ENCODE data around the gene CASP10. TPM values are rescaled to one million over a fixed set of nuclear protein-coding genes. Genes with fewer than 3 reads are reported as not detected.

The CASP10 gene
- polyA plus RNA-seq, 1 of the 3 experiments (the other 2 are of a cell fraction): 0.12 TPM

DNA sequence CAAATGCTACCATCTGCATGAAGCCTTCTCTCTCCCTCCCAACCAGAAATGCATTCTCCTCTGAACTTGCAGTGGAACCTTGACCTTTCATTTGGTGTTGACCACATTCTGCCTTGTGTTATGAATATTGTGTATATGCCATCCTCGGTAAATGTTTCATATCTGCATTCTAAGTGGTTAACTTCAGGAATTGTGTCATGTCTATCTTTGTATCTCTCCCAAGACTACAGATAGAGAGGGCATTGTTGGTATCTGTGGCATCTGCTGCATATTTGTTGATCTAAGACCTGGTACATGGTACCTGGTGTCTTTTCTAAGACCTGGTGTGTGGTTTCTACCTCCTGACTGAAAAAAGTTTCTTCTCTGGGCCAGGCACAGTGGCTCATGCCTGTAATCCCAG lies 34.0 kb downstream of the CASP10 start (continued):
- no peak for TF ChIP-seq NRF1 (IDR thresholded peaks at IDR 0.05; ENCODE audit: low read depth, low read length)

DNA sequence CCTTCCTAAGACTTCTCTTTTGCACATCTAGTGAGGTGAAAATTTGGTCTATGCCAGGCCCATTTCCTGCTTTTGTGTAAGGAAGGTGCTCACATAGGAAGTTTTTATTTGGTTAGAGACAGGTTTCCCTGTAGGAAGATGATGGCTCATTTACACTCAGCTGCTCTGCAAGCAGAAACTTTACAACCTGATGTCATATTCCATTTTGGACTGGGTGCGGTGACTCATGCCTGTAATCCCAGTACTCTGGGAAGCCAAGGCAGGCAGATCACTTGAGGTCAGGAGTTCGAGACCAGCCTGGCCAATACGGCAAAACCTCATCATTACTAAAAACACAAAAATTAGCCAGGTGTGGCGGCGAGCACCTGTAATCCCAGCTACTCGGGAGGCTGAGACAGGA lies 35.8 kb downstream of the CASP10 start:
- no peak overlapping the region for H3K9ac ChIP-seq
- H3K9me2 ChIP-seq: no peaks in the 10 kb centered on the region
- H3K27ac ChIP-seq (ENCODE audit: low read depth in 2 of 2, low read length in 1 of 2): no peak overlapping the region
- no peaks in the 10 kb centered on the region for H4K20me1 ChIP-seq (ENCODE audit: insufficient read depth)
- H3K27me3 ChIP-seq (ENCODE audit: insufficient read depth): no peaks in the 10 kb centered on the region
- DNase-seq: no peak
- TF ChIP-seq, protein P1, sequence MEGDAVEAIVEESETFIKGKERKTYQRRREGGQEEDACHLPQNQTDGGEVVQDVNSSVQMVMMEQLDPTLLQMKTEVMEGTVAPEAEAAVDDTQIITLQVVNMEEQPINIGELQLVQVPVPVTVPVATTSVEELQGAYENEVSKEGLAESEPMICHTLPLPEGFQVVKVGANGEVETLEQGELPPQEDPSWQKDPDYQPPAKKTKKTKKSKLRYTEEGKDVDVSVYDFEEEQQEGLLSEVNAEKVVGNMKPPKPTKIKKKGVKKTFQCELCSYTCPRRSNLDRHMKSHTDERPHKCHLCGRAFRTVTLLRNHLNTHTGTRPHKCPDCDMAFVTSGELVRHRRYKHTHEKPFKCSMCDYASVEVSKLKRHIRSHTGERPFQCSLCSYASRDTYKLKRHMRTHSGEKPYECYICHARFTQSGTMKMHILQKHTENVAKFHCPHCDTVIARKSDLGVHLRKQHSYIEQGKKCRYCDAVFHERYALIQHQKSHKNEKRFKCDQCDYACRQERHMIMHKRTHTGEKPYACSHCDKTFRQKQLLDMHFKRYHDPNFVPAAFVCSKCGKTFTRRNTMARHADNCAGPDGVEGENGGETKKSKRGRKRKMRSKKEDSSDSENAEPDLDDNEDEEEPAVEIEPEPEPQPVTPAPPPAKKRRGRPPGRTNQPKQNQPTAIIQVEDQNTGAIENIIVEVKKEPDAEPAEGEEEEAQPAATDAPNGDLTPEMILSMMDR (IDR thresholded peaks at IDR 0.05): no peak
- TF ChIP-seq EP300 (IDR thresholded peaks at IDR 0.05; ENCODE audit: borderline replicate concordance in 1 of 2, low read depth in 1 of 2, low read length in 1 of 2) (no peak), JUND (IDR thresholded peaks at IDR 0.05) (no peak), EZH2phosphoT487 (IDR thresholded peaks at IDR 0.05; ENCODE audit: borderline replicate concordance, low read depth) (no peak), RFX5 (IDR thresholded peaks at IDR 0.05; ENCODE audit: low read length) (no peak), SIN3A (IDR thresholded peaks at IDR 0.05; ENCODE audit: borderline replicate concordance, low read depth, low read length) (no peak), YY1 (IDR thresholded peaks at IDR 0.05; ENCODE audit: low read depth) (no peak), POLR2AphosphoS5 (IDR thresholded peaks at IDR 0.05; ENCODE audit: low read depth, low read length) (no peak), CHD2 (IDR thresholded peaks at IDR 0.05; ENCODE audit: low read length, partially characterized antibody) (no peak), GATA2 (CRISPR knock-in tag; IDR thresholded peaks at IDR 0.05) (no peak), FOXJ3 (CRISPR knock-in tag; IDR thresholded peaks at IDR 0.05) (no peak)
- TF ChIP-seq, protein P2, sequence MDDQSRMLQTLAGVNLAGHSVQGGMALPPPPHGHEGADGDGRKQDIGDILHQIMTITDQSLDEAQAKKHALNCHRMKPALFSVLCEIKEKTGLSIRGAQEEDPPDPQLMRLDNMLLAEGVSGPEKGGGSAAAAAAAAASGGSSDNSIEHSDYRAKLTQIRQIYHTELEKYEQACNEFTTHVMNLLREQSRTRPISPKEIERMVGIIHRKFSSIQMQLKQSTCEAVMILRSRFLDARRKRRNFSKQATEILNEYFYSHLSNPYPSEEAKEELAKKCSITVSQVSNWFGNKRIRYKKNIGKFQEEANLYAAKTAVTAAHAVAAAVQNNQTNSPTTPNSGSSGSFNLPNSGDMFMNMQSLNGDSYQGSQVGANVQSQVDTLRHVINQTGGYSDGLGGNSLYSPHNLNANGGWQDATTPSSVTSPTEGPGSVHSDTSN (IDR thresholded peaks at IDR 0.05): no peak
- TF ChIP-seq, protein P3, sequence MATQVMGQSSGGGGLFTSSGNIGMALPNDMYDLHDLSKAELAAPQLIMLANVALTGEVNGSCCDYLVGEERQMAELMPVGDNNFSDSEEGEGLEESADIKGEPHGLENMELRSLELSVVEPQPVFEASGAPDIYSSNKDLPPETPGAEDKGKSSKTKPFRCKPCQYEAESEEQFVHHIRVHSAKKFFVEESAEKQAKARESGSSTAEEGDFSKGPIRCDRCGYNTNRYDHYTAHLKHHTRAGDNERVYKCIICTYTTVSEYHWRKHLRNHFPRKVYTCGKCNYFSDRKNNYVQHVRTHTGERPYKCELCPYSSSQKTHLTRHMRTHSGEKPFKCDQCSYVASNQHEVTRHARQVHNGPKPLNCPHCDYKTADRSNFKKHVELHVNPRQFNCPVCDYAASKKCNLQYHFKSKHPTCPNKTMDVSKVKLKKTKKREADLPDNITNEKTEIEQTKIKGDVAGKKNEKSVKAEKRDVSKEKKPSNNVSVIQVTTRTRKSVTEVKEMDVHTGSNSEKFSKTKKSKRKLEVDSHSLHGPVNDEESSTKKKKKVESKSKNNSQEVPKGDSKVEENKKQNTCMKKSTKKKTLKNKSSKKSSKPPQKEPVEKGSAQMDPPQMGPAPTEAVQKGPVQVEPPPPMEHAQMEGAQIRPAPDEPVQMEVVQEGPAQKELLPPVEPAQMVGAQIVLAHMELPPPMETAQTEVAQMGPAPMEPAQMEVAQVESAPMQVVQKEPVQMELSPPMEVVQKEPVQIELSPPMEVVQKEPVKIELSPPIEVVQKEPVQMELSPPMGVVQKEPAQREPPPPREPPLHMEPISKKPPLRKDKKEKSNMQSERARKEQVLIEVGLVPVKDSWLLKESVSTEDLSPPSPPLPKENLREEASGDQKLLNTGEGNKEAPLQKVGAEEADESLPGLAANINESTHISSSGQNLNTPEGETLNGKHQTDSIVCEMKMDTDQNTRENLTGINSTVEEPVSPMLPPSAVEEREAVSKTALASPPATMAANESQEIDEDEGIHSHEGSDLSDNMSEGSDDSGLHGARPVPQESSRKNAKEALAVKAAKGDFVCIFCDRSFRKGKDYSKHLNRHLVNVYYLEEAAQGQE (IDR thresholded peaks at IDR 0.05; ENCODE audit: low read depth, low read length): no peak
- CTCF ChIA-PET: interaction anchor here (1.3 to 1.5 kb wide), 2 partner anchors 11 to 13 kb away, joined by 4 to 7 read pairs; no protein-coding TSS in a partner anchor
- H2AFZ ChIP-seq (ENCODE audit: low read depth): no peak overlapping the region
- no peaks in the 10 kb centered on the region for H3K36me3 ChIP-seq (replicated peaks in 1 of 2; ENCODE audit: control insufficient read depth in 1 of 2, insufficient read depth in 2 of 2, low read length in 1 of 2)
- H3K79me2 ChIP-seq (ENCODE audit: insufficient read depth): no peaks in the 10 kb centered on the region
- H3F3A ChIP-seq (replicated peaks; ENCODE audit: insufficient read depth): no peaks in the 10 kb centered on the region
- 89% methylated on average over 6 of the region's 6 CpGs for WGBS (ENCODE audit: low lambda C conversion rate)
- peaks cover 0 to 9% of the 10 kb centered on the region in 2 experiments; a peak in 1 of 4 replicates for H3K4me1 ChIP-seq (ENCODE audit: control insufficient read depth in 1 of 2, insufficient read depth in 2 of 2, low read depth in 1 of 2, low read length in 1 of 2)
- POLR2A ChIA-PET: no interaction called here
- H3K9me3 ChIP-seq: no peaks in the 10 kb centered on the region
- no peak overlapping the region for H3K4me2 ChIP-seq
- no peak overlapping the region for H3K4me3 ChIP-seq (ENCODE audit: low read depth in 2 of 2, low read length in 1 of 2)

Data from SK-N-SH (cell line).